Measurements from ENCODE around the gene SPCS2. TPM values are rescaled to one million over a fixed set of nuclear protein-coding genes. Genes with fewer than 3 reads are reported as not detected.
"Not testable (repeated sequence)": the region's sequence is repeated elsewhere in the genome, so short reads cannot be mapped to it uniquely, and the experiment has no call there.

The SPCS2 gene
- total and polyA plus RNA-seq, 2 experiments from 2014 or later, result 51.1 to 370 TPM

GRCh38 chr11:74953451-74953850, 4.4 kb downstream of the SPCS2 start:
- 97 to 98% methylated on average over 5 of the region's 5 CpGs for WGBS, 2 experiments (ENCODE audit: low coverage in 1 of 2, low lambda C conversion rate in 2 of 2, missing lambda C conversion rate in 2 of 2)

DNA sequence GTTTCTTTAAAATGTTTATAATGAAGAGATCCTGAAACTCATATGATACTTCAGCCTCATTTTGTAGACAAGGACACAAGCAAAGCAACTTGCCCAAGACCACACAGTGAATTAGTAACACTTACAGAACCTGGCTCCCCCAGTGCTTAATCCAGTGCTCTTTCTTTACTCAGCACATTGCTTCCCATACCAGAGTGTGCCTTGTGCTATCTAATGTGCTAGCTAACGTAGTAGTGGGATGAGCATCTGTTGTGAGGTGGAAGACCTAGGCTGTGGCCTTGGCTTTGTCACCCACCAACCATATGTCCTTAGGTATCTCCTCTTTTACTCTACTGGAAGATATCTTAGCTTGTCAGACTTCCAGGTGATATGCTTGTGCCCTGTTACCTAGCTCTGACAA, 5.1 kb downstream of the SPCS2 start:
- TF ChIP-seq EZH2 (IDR thresholded peaks at IDR 0.05; ENCODE audit: insufficient read depth, poor library complexity, severe bottlenecking), result no peak
- Histone ChIP-seq H2AFZ (no peak overlapping the region), H3K27me3 (replicated peaks; ENCODE audit: insufficient read depth) (no peaks in the 10 kb centered on the region), H4K20me1 (ENCODE audit: insufficient read depth) (peaks cover 3% of the 10 kb centered on the region; the same call in 1 of the 2 replicates), H3K4me3 (no peak overlapping the region), H3K4me2 (ENCODE audit: unreplicated experiment) (no peak overlapping the region), H3K79me2 (ENCODE audit: insufficient read depth) (peaks cover 100% of the 10 kb centered on the region), H3K9ac (no peak overlapping the region), H3K9me2 (ENCODE audit: insufficient read depth) (no peaks in the 10 kb centered on the region), H3K36me3 (ENCODE audit: low read depth) (no peaks in the 10 kb centered on the region), H3K27ac (no peak overlapping the region), H3F3A (ENCODE audit: insufficient read depth) (no peaks in the 10 kb centered on the region), H3K4me1 (ENCODE audit: insufficient read depth) (peaks cover 26% of the 10 kb centered on the region), H3K9me3 (ENCODE audit: low read depth) (no peaks in the 10 kb centered on the region)
- in situ Hi-C loops (cut with MboI), result no loop called here
- no peak for DNase-seq
- WGBS, 2 experiments (ENCODE audit: low coverage in 1 of 2, low lambda C conversion rate in 2 of 2, missing lambda C conversion rate in 2 of 2), result 100% methylated on average over 1 of the region's 1 CpG

More at GRCh38 chr11:74953451-74953850, 4.4 kb downstream of the SPCS2 start:
- in situ Hi-C loops (cut with MboI), result no loop called here
- no peak overlapping the region for H3K4me3 ChIP-seq
- H3K4me1 ChIP-seq (ENCODE audit: insufficient read depth), result peaks cover 20% of the 10 kb centered on the region
- H2AFZ ChIP-seq, result no peak overlapping the region
- no peak overlapping the region for H3K27ac ChIP-seq
- H3K9me2 ChIP-seq (ENCODE audit: insufficient read depth), result no peaks in the 10 kb centered on the region
- TF ChIP-seq EZH2phosphoT487 (IDR thresholded peaks at IDR 0.05; ENCODE audit: insufficient read depth, low read depth) (no peak), EZH2 (IDR thresholded peaks at IDR 0.05; ENCODE audit: insufficient read depth, poor library complexity, severe bottlenecking) (no peak)
- H3K79me2 ChIP-seq (ENCODE audit: insufficient read depth), result peaks cover 97% of the 10 kb centered on the region
- no peaks in the 10 kb centered on the region for H3K9me3 ChIP-seq (ENCODE audit: low read depth)
- no peaks in the 10 kb centered on the region for H3K27me3 ChIP-seq (replicated peaks; ENCODE audit: insufficient read depth)
- H3K9ac ChIP-seq, result no peak overlapping the region
- no peak overlapping the region for H3K4me2 ChIP-seq (ENCODE audit: unreplicated experiment)
- DNase-seq, result no peak
- no peaks in the 10 kb centered on the region for H3K36me3 ChIP-seq (ENCODE audit: low read depth)
- H3F3A ChIP-seq (ENCODE audit: insufficient read depth), result no peaks in the 10 kb centered on the region
- peaks cover 3% of the 10 kb centered on the region; the same call in 1 of the 2 replicates for H4K20me1 ChIP-seq (ENCODE audit: insufficient read depth)

DNA sequence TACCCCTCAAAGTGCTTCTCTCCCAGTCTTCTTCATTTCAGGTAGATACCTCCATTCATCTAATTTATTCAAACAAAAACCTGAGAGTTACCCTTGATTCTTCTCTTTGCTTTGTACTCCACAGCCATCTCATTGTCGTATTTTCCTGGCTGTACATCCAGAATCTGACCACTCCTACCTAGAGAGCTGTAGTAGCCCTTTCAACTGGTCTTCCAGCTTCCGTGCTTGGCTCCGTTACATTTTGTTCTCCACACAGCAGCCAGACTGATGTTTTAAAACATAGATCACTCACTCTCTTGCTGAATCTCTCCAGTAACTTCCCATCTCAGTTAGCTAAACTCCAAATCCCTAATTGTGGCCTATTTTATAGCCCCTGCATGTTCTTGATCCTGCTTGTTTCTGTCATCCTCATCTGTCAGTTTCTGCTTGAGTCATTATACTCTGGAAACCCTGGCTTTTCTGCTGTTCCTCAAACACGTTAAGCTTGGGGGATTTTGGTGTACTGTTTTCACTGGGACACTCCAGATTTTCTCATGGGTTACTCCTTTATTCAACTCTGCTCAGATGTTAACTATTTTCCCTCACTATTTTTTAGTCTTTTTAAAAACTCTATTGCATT, 7.4 kb downstream of the SPCS2 start:
- Histone ChIP-seq H3K4me1 (ENCODE audit: insufficient read depth) (peaks cover 13% of the 10 kb centered on the region; the same call in 1 of the 2 replicates), H3K9me3 (ENCODE audit: low read depth) (no peaks in the 10 kb centered on the region), H4K20me1 (ENCODE audit: insufficient read depth) (peaks cover 13% of the 10 kb centered on the region; the same call in 1 of the 2 replicates), H3F3A (ENCODE audit: insufficient read depth) (no peaks in the 10 kb centered on the region), H3K4me3 (no peak overlapping the region), H3K27me3 (replicated peaks; ENCODE audit: insufficient read depth) (no peaks in the 10 kb centered on the region), H3K79me2 (ENCODE audit: insufficient read depth) (peaks cover 100% of the 10 kb centered on the region), H3K27ac (no peak overlapping the region), H3K9me2 (ENCODE audit: insufficient read depth) (no peaks in the 10 kb centered on the region), H3K36me3 (ENCODE audit: low read depth) (no peaks in the 10 kb centered on the region; the same call in 1 of the 2 replicates), H3K9ac (no peak overlapping the region), H2AFZ (no peak overlapping the region), H3K4me2 (ENCODE audit: unreplicated experiment) (no peak overlapping the region)
- no peak for DNase-seq
- no peak for TF ChIP-seq EZH2phosphoT487 (IDR thresholded peaks at IDR 0.05; ENCODE audit: insufficient read depth, low read depth)
- no peak for TF ChIP-seq EZH2 (IDR thresholded peaks at IDR 0.05; ENCODE audit: insufficient read depth, poor library complexity, severe bottlenecking)
- in situ Hi-C loops (cut with MboI), result no loop called here
- 55% methylated on average over 4 of the region's 4 CpGs for WGBS, 2 experiments (ENCODE audit: low coverage in 1 of 2, low lambda C conversion rate in 2 of 2, missing lambda C conversion rate in 2 of 2)

- peaks cover 13% of the 10 kb centered on the region; the same call in 1 of the 2 replicates for H3K4me1 ChIP-seq (ENCODE audit: insufficient read depth)
- H4K20me1 ChIP-seq (ENCODE audit: insufficient read depth), result peaks cover 13% of the 10 kb centered on the region; the same call in 1 of the 2 replicates
- H3K4me3 ChIP-seq, result no peak overlapping the region
- DNase-seq, result no peak
- H3K36me3 ChIP-seq (ENCODE audit: low read depth), result no peaks in the 10 kb centered on the region; the same call in 1 of the 2 replicates
- no peaks in the 10 kb centered on the region for H3K27me3 ChIP-seq (replicated peaks; ENCODE audit: insufficient read depth)
- peaks cover 100% of the 10 kb centered on the region for H3K79me2 ChIP-seq (ENCODE audit: insufficient read depth)
- no peak overlapping the region for H3K9ac ChIP-seq
- no peaks in the 10 kb centered on the region for H3K9me2 ChIP-seq (ENCODE audit: insufficient read depth)
- no peak overlapping the region for H2AFZ ChIP-seq
- H3K4me2 ChIP-seq (ENCODE audit: unreplicated experiment), result peak overlapping the region; percentile 11
- TF ChIP-seq EZH2 (IDR thresholded peaks at IDR 0.05; ENCODE audit: insufficient read depth, poor library complexity, severe bottlenecking), result no peak
- TF ChIP-seq EZH2phosphoT487 (IDR thresholded peaks at IDR 0.05; ENCODE audit: insufficient read depth, low read depth), result no peak
- 100% methylated on average over 1 of the region's 1 CpG for WGBS, 2 experiments (ENCODE audit: low coverage in 1 of 2, low lambda C conversion rate in 2 of 2, missing lambda C conversion rate in 2 of 2)
- no peaks in the 10 kb centered on the region for H3K9me3 ChIP-seq (ENCODE audit: low read depth)
- H3K27ac ChIP-seq, result no peak overlapping the region
- in situ Hi-C loops (cut with MboI), result no loop called here
- H3F3A ChIP-seq (ENCODE audit: insufficient read depth), result no peaks in the 10 kb centered on the region
These were observed 9.0 kb downstream of the SPCS2 start for GRCh38 chr11:74957937-74958629.

DNA sequence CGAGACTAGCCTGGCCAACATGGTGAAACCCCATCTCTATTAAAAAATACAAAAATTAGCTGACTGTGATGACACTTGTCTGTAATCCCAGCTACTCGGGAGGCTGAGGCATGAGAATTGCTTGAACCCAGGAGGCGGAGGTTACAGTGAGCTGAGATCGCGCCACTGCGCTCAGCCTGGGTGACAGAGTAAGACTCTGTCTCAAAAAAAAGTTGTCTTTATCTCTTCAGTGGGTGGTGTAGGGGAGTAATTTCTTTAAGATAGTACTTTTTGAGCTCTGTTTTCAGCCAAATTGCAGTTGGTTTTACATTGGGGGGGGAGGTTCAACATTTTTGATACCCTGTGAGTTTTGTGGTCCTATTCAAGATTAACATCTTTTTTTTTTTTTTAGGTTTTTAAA, 11.1 kb downstream of the SPCS2 start:
- H3K36me3 ChIP-seq (ENCODE audit: low read depth); in situ Hi-C loops (cut with MboI); DNase-seq; H3K27me3 ChIP-seq (replicated peaks; ENCODE audit: insufficient read depth); H3K9me2 ChIP-seq (ENCODE audit: insufficient read depth); H3K9ac ChIP-seq; H3K27ac ChIP-seq; H2AFZ ChIP-seq; H3K9me3 ChIP-seq (ENCODE audit: low read depth); H3K4me3 ChIP-seq; H3K4me2 ChIP-seq (ENCODE audit: unreplicated experiment); H3F3A ChIP-seq (ENCODE audit: insufficient read depth): not testable (repeated sequence)
- H4K20me1 ChIP-seq (ENCODE audit: insufficient read depth), result peaks cover 20% of the 10 kb centered on the region
- WGBS, 2 experiments (ENCODE audit: low coverage in 1 of 2, low lambda C conversion rate in 2 of 2, missing lambda C conversion rate in 2 of 2), result 98 to 99% methylated on average over 6 of the region's 6 CpGs
- peaks cover 13% of the 10 kb centered on the region; the same call in 1 of the 2 replicates for H3K4me1 ChIP-seq (ENCODE audit: insufficient read depth)
- peaks cover 100% of the 10 kb centered on the region for H3K79me2 ChIP-seq (ENCODE audit: insufficient read depth)
